HL-60 (cell line): Measurements from ENCODE around the gene ZNF512B.

Experiments
- DNase-seq, 2 experiments: peaks; one replicate each; pipeline ENCODE4 v3.0.0-alpha.2; 2010 to 2020; ENCODE audit warnings: low read depth in 1 of 2, low spot score in 1 of 2
- H3K27ac ChIP-seq: fragments of 250-450 bp; sonication (Bioruptor Pico); replicated peaks from 2 replicates; pipeline ENCODE4 v1.5.1; 2020; ENCODE audit warnings: mild to moderate bottlenecking, moderate library complexity
- H3K27me3 ChIP-seq: fragments of 250-450 bp; sonication (Bioruptor Pico); 2 replicates; pipeline ENCODE4 v1.5.1; 2021; ENCODE audit warnings: mild to moderate bottlenecking, moderate library complexity; ENCODE audit not compliant: insufficient read depth, poor library complexity, severe bottlenecking
- H3K4me3 ChIP-seq: replicated peaks from 2 replicates; pipeline ENCODE4 v1.5.1; 2011; ENCODE audit warnings: mild to moderate bottlenecking, control low read depth, low read length; ENCODE audit not compliant: insufficient read depth
- CTCF ChIP-seq: IDR thresholded peaks from one replicate; pipeline ENCODE4 v1.5.1; 2011; ENCODE audit warnings: low read length, control low read depth, inconsistent platforms; ENCODE audit not compliant: insufficient read depth
- GABPA ChIP-seq: IDR thresholded peaks from 2 replicates; pipeline ENCODE4 v1.6.1; 2012; ENCODE audit warnings: low read depth
- POLR2AphosphoS5 ChIP-seq: IDR thresholded peaks from 2 replicates; pipeline ENCODE4 v1.6.1; 2012; ENCODE audit warnings: low read depth
- REST ChIP-seq: IDR thresholded peaks from 2 replicates; pipeline ENCODE4 v1.6.1; 2012; ENCODE audit warnings: low read depth; ENCODE audit not compliant: insufficient replicate concordance
- SPI1 ChIP-seq: IDR thresholded peaks from 2 replicates; pipeline ENCODE4 v1.6.1; 2012; ENCODE audit warnings: low read depth, mild to moderate bottlenecking, borderline replicate concordance

ZNF512B gene

GRCh38 chr20:63959699-63960075 is 10.0 kb downstream of the ZNF512B start:
- TF ChIP-seq REST (no peak), SPI1 (no peak), POLR2AphosphoS5 (no peak), GABPA (no peak), CTCF (no peak)
- no peak overlapping the region for H3K27ac ChIP-seq
- no peaks in the 10 kb centered on the region for H3K27me3 ChIP-seq
- no peak for DNase-seq
- H3K4me3 ChIP-seq: no peak overlapping the region

GRCh38 chr20:63958964-63959698 is 10.6 kb downstream of the ZNF512B start:
- no peak overlapping the region for H3K4me3 ChIP-seq
- H3K27me3 ChIP-seq: no peaks in the 10 kb centered on the region
- no peak for DNase-seq
- H3K27ac ChIP-seq: no peak overlapping the region
- no peak for TF ChIP-seq REST
- TF ChIP-seq GABPA: no peak
- no peak for TF ChIP-seq SPI1
- no peak for TF ChIP-seq POLR2AphosphoS5
- no peak for TF ChIP-seq CTCF

- H3K27me3 ChIP-seq: no peaks in the 10 kb centered on the region
- no peak overlapping the region for H3K4me3 ChIP-seq
- no peak for DNase-seq
- no peak for TF ChIP-seq POLR2AphosphoS5
- no peak for TF ChIP-seq GABPA
- TF ChIP-seq SPI1: no peak
- no peak for TF ChIP-seq REST
- TF ChIP-seq CTCF: no peak
- no peak overlapping the region for H3K27ac ChIP-seq
Observed at GRCh38 chr20:63958471-63958870, 11.3 kb downstream of the ZNF512B start.
